NCI-H146 treated with DMSO at 0.1 percent for 48 hours (cell line): Measurements from ENCODE around the gene BLM.
"Not testable (repeated sequence)": the region's sequence is repeated elsewhere in the genome, so short reads cannot be mapped to it uniquely, and the experiment has no call there.

Experiments used
- DNase-seq: peaks from one replicate; lab custom pipeline; 2025; ENCODE audit not compliant: unreplicated experiment; lab: John Stamatoyannopoulos, UW

The BLM gene

GRCh38 chr15:90844696-90845095, 127.5 kb downstream of the BLM start:
- DNase-seq, result no peak

- DNase-seq, result no peak
Observed at GRCh38 chr15:90845201-90845949, 128.2 kb downstream of the BLM start.

- DNase-seq, result not testable (repeated sequence)
Observed at GRCh38 chr15:90849424-90849823, 132.3 kb downstream of the BLM start.

- no peak for DNase-seq
Observed at GRCh38 chr15:90851114-90851513, 134.0 kb downstream of the BLM start.

GRCh38 chr15:90851940-90852339, 134.8 kb downstream of the BLM start:
- DNase-seq, result no peak

GRCh38 chr15:90855139-90855538, 138.0 kb downstream of the BLM start:
- DNase-seq, result no peak

GRCh38 chr15:90857337-90857736, 140.2 kb downstream of the BLM start:
- no peak for DNase-seq

GRCh38 chr15:90857883-90858443, 140.8 kb downstream of the BLM start:
- DNase-seq, result no peak

GRCh38 chr15:90859234-90860131, 142.3 kb downstream of the BLM start:
- no peak for DNase-seq

GRCh38 chr15:90860450-90860849, 143.3 kb downstream of the BLM start:
- DNase-seq, result no peak

- DNase-seq, result peak; percentile 85
Observed at GRCh38 chr15:90860942-90861675, 144.0 kb downstream of the BLM start.

- no peak for DNase-seq
Observed at GRCh38 chr15:90862487-90862886, 145.3 kb downstream of the BLM start.

- no peak for DNase-seq
Observed at GRCh38 chr15:90862964-90863778, 146.0 kb downstream of the BLM start.

- DNase-seq, result no peak
Observed at GRCh38 chr15:90863987-90864386, 146.8 kb downstream of the BLM start.

- no peak for DNase-seq
Observed at GRCh38 chr15:90864507-90864906, 147.4 kb downstream of the BLM start.

- DNase-seq, result no peak
Observed at GRCh38 chr15:90865702-90866101, 148.6 kb downstream of the BLM start.
